HepG2 (cell line): ENCODE results near the gene PCYT2. TPM values are rescaled to one million over a fixed set of nuclear protein-coding genes. Genes with fewer than 3 reads are reported as not detected.

Experiments used
- JUN ChIP-seq: sonication (generic); formaldehyde crosslinking; IDR thresholded peaks from 2 replicates; pipeline ENCODE4 v1.4.0; 2020; ENCODE audit warnings: mild to moderate bottlenecking, missing genetic modification reagents
- KDM1A ChIP-seq: IDR thresholded peaks from 2 replicates; pipeline ENCODE4 v1.6.1; 2016; ENCODE audit warnings: missing compliant biosample characterization
- NFE2 ChIP-seq: sonication (generic); formaldehyde crosslinking; IDR thresholded peaks from 2 replicates; pipeline ENCODE4 v1.4.0; 2020; ENCODE audit warnings: missing genetic modification reagents
- NFRKB ChIP-seq: fragments of 450-650 bp; IDR thresholded peaks from 2 replicates; pipeline ENCODE4 v1.6.1; 2017
- PHF5A ChIP-seq: IDR thresholded peaks from one replicate; pipeline ENCODE4 v1.6.1; 2018; ENCODE audit warnings: low read depth, missing genetic modification reagents; ENCODE audit not compliant: unreplicated experiment
- RBM22 ChIP-seq: fragments of 200-400 bp; formaldehyde crosslinking; optimal IDR thresholded peaks from 2 replicates; pipeline ENCODE3; 2017; ENCODE audit warnings: mild to moderate bottlenecking, low read length, moderate library complexity
- REST ChIP-seq, 2 experiments: IDR thresholded peaks; 2 replicates each; pipeline ENCODE4 v1.6.1; 2011 to 2012; ENCODE audit warnings: low read length in 2 of 2, borderline replicate concordance in 1 of 2, low read depth in 1 of 2, mild to moderate bottlenecking in 1 of 2, moderate library complexity in 1 of 2
- SKIL ChIP-seq: sonication (generic); formaldehyde crosslinking; IDR thresholded peaks from 2 replicates; pipeline ENCODE4 v1.8.0; 2022; ENCODE audit warnings: missing genetic modification reagents, mild to moderate bottlenecking, moderate library complexity, borderline replicate concordance
- SMAD9 ChIP-seq: sonication (generic); formaldehyde crosslinking; IDR thresholded peaks from 2 replicates; pipeline ENCODE4 v1.5.1; 2020; ENCODE audit warnings: mild to moderate bottlenecking, missing genetic modification reagents
- TFDP1 ChIP-seq: IDR thresholded peaks from 2 replicates; pipeline ENCODE4 v1.6.1; 2016; ENCODE audit warnings: missing compliant biosample characterization, missing genetic modification reagents, borderline replicate concordance
- TRIM22 ChIP-seq: fragments of 450-650 bp; IDR thresholded peaks from 2 replicates; pipeline ENCODE4 v1.6.1; 2017
- U2AF1 ChIP-seq: fragments of 200-400 bp; formaldehyde crosslinking; optimal IDR thresholded peaks from 2 replicates; pipeline ENCODE3; 2017; ENCODE audit warnings: mild to moderate bottlenecking, low read depth, low read length
- ZBTB33 ChIP-seq: sonication (generic); formaldehyde crosslinking; IDR thresholded peaks from 2 replicates; pipeline ENCODE4 v1.4.0; 2020; ENCODE audit warnings: missing genetic modification reagents
- ZC3H13 ChIP-seq: sonication (generic); formaldehyde crosslinking; IDR thresholded peaks from 2 replicates; pipeline ENCODE4 v1.8.1; 2023; ENCODE audit warnings: mild to moderate bottlenecking, missing genetic modification reagents, moderate library complexity
- ZMYM4 ChIP-seq: sonication (generic); formaldehyde crosslinking; IDR thresholded peaks from 2 replicates; pipeline ENCODE4 v1.8.1; 2023; ENCODE audit warnings: mild to moderate bottlenecking, missing genetic modification reagents
- ZNF136 ChIP-seq: sonication (generic); formaldehyde crosslinking; IDR thresholded peaks from 2 replicates; pipeline ENCODE4 v1.8.1; 2022; ENCODE audit warnings: low read depth, mild to moderate bottlenecking, moderate library complexity, missing genetic modification reagents
- ZNF572 ChIP-seq: sonication (generic); formaldehyde crosslinking; IDR thresholded peaks from 2 replicates; pipeline ENCODE4 v1.5.1; 2020; ENCODE audit warnings: mild to moderate bottlenecking, missing genetic modification reagents
- ZNF652 ChIP-seq: IDR thresholded peaks from 2 replicates; pipeline ENCODE4 v1.6.1; 2016; ENCODE audit warnings: low read depth, borderline replicate concordance
- ZNF724P ChIP-seq: sonication (generic); formaldehyde crosslinking; IDR thresholded peaks from 2 replicates; pipeline ENCODE4 v1.8.0; 2022; ENCODE audit warnings: missing genetic modification reagents, borderline replicate concordance
- ZNF891 ChIP-seq: sonication (generic); formaldehyde crosslinking; IDR thresholded peaks from 2 replicates; pipeline ENCODE4 v1.5.0; 2020; ENCODE audit warnings: mild to moderate bottlenecking, missing genetic modification reagents
- polyA plus RNA-seq, 8 experiments: library from polyadenylated mRNA; depleted of rRNA in 3 of 8; stranded (reverse) in 7 of 8; unstranded in 1 of 8; fragments of >200 nt; fragmentation: Illumina TruSeq in 4 of 8; extraction: Trizol in 4 of 8; gene quantifications; 2 replicates each; pipeline versions ENCODE4 v1.2.1 to v1.2.3, GENCODE V29; 2011 to 2016; ENCODE audit warnings: low read depth in 4 of 8, missing spikeins in 1 of 8, mixed read lengths in 1 of 8; ENCODE audit not compliant: insufficient read depth in 1 of 8
- total RNA-seq, 5 experiments: library from RNA; depleted of rRNA; stranded (reverse); fragments of >200 nt; fragmentation: Illumina TruSeq; extraction: Trizol; gene quantifications; 2 replicates each; pipeline ENCODE4 v1.2.3, GENCODE V29; 2016; ENCODE audit warnings: low read depth in 1 of 5

Gene PCYT2
- total and polyA plus RNA-seq, 2 of the 13 experiments (the other 11 are each of a cell fraction or from before 2014, with no cell fraction given), result 147 to 297 TPM

GRCh38 chr17:81906476-81907218 lies 4.6 kb downstream of the PCYT2 start (continued):
- TF ChIP-seq ZNF572 (CRISPR knock-in tag), result no peak
- peak; percentile 66; the same call in 1 of the 2 replicates for TF ChIP-seq ZBTB33 (CRISPR knock-in tag)
- no peak for TF ChIP-seq SMAD9 (CRISPR knock-in tag)
- peak; percentile 16 for TF ChIP-seq RBM22
- 0 out of 2 replicates have a peak, but pooled peaks have one; percentile 28 for TF ChIP-seq ZC3H13 (CRISPR knock-in tag)
- TF ChIP-seq PHF5A, result no peak
- no peak for TF ChIP-seq TRIM22
- no peak for TF ChIP-seq JUN (CRISPR knock-in tag)
- TF ChIP-seq ZNF652 (CRISPR knock-in tag), result no peak
- no peak for TF ChIP-seq NFRKB
- no peak for TF ChIP-seq SKIL (CRISPR knock-in tag)
- TF ChIP-seq U2AF1, result no peak
- TF ChIP-seq NFE2, result no peak
- TF ChIP-seq ZMYM4 (CRISPR knock-in tag), result no peak
- TF ChIP-seq TFDP1 (CRISPR knock-in tag), result no peak
- TF ChIP-seq KDM1A (CRISPR knock-in tag), result no peak
- no peak for TF ChIP-seq ZNF136
- TF ChIP-seq ZNF724P, result 0 out of 2 replicates have a peak, but pooled peaks have one; percentile 8
- no peak for TF ChIP-seq REST (IDR thresholded peaks at IDR 0.05; ENCODE audit: borderline replicate concordance in 1 of 2, low read depth in 1 of 2, low read length in 2 of 2)
- TF ChIP-seq ZNF891 (CRISPR knock-in tag), result no peak; the same call in 1 of the 2 replicates
